ENCODE results near the gene OR5B12. TPM values are rescaled to one million over a fixed set of nuclear protein-coding genes. Genes with fewer than 3 reads are reported as not detected.
"Not testable (repeated sequence)": the region's sequence is repeated elsewhere in the genome, so short reads cannot be mapped to it uniquely, and the experiment has no call there.

OR5B12 gene
- total RNA-seq, 1 donor from 2014 or later, result not detected

- Mint-ChIP-seq H3K27ac (no peak within 1 kb of the TSS), H3K9me3 (no peaks in the 10 kb centered on the region), H3K27me3 (ENCODE audit: insufficient read depth) (no peaks in the 10 kb centered on the region), H3K4me3 (no peak within 1 kb of the TSS), H3K36me3 (ENCODE audit: low read depth) (no peaks in the 10 kb centered on the region), H3K4me1 (ENCODE audit: low read depth) (no peaks in the 10 kb centered on the region)
- intact Hi-C loops (cut with micrococcal nuclease), result no loop called here
- no peak for DNase-seq (ENCODE audit: low spot score)
Measured at GRCh38 chr11:58428021-58428420, 14.0 kb downstream of the OR5B12 start, which contains the start of gene OR5B2. OR5B2 (minus strand) TSS chr11:58428121; CDS start chr11:58423261, 4,860 bp downstream.

GRCh38 chr11:58406774-58407173 is 35.3 kb downstream of the OR5B12 start, which contains the start of gene OR5B3:
OR5B3 (minus strand) TSS chr11:58406874; CDS start chr11:58403409, 3,465 bp downstream.
- H3K27ac Mint-ChIP-seq, result no peak within 1 kb of the TSS
- no peaks in the 10 kb centered on the region for H3K4me1 Mint-ChIP-seq (ENCODE audit: low read depth)
- no peak for DNase-seq (ENCODE audit: low spot score)
- no peaks in the 10 kb centered on the region for H3K27me3 Mint-ChIP-seq (ENCODE audit: insufficient read depth)
- peaks cover 29% of the 10 kb centered on the region for H3K9me3 Mint-ChIP-seq
- intact Hi-C loops (cut with micrococcal nuclease), result no loop called here
- no peaks in the 10 kb centered on the region for H3K36me3 Mint-ChIP-seq (ENCODE audit: low read depth)
- no peak within 1 kb of the TSS for H3K4me3 Mint-ChIP-seq

- H3K4me1 Mint-ChIP-seq (ENCODE audit: low read depth); DNase-seq (ENCODE audit: low spot score); H3K27ac Mint-ChIP-seq; H3K27me3 Mint-ChIP-seq (ENCODE audit: insufficient read depth); intact Hi-C loops (cut with micrococcal nuclease); H3K4me3 Mint-ChIP-seq; H3K9me3 Mint-ChIP-seq; H3K36me3 Mint-ChIP-seq (ENCODE audit: low read depth): not testable (repeated sequence)
Measured at GRCh38 chr11:58399622-58400021, 42.4 kb downstream of the OR5B12 start.

GRCh38 chr11:58395581-58395980 is 46.5 kb downstream of the OR5B12 start:
- no peak overlapping the region for H3K27ac Mint-ChIP-seq
- DNase-seq (ENCODE audit: low spot score), result no peak
- H3K4me3 Mint-ChIP-seq, result no peak overlapping the region
- H3K27me3 Mint-ChIP-seq (ENCODE audit: insufficient read depth), result no peaks in the 10 kb centered on the region
- intact Hi-C loops (cut with micrococcal nuclease), result no loop called here
- no peaks in the 10 kb centered on the region for H3K4me1 Mint-ChIP-seq (ENCODE audit: low read depth)
- no peaks in the 10 kb centered on the region for H3K9me3 Mint-ChIP-seq
- no peaks in the 10 kb centered on the region for H3K36me3 Mint-ChIP-seq (ENCODE audit: low read depth)

- no peaks in the 10 kb centered on the region for H3K27me3 Mint-ChIP-seq (ENCODE audit: insufficient read depth)
- no peak overlapping the region for H3K27ac Mint-ChIP-seq
- H3K36me3 Mint-ChIP-seq (ENCODE audit: low read depth), result no peaks in the 10 kb centered on the region
- no peaks in the 10 kb centered on the region for H3K9me3 Mint-ChIP-seq
- no peak for DNase-seq (ENCODE audit: low spot score)
- H3K4me3 Mint-ChIP-seq, result no peak overlapping the region
- no peaks in the 10 kb centered on the region for H3K4me1 Mint-ChIP-seq (ENCODE audit: low read depth)
- intact Hi-C loops (cut with micrococcal nuclease), result no loop called here
Measured at GRCh38 chr11:58394195-58394594, 47.8 kb downstream of the OR5B12 start.

- no peak overlapping the region for H3K4me3 Mint-ChIP-seq
- H3K9me3 Mint-ChIP-seq, result no peaks in the 10 kb centered on the region
- no peak for DNase-seq (ENCODE audit: low spot score)
- no peaks in the 10 kb centered on the region for H3K27me3 Mint-ChIP-seq (ENCODE audit: insufficient read depth)
- H3K4me1 Mint-ChIP-seq (ENCODE audit: low read depth), result no peaks in the 10 kb centered on the region
- intact Hi-C loops (cut with micrococcal nuclease), result loop anchor here (1.0 kb wide), 1 partner anchor 133 kb away; no protein-coding TSS in a partner anchor
- H3K27ac Mint-ChIP-seq, result no peak overlapping the region
- H3K36me3 Mint-ChIP-seq (ENCODE audit: low read depth), result no peaks in the 10 kb centered on the region
Measured at GRCh38 chr11:58392746-58393145, 49.3 kb downstream of the OR5B12 start.

- H3K4me1 Mint-ChIP-seq (ENCODE audit: low read depth), result no peaks in the 10 kb centered on the region
- no peak for DNase-seq (ENCODE audit: low spot score)
- H3K27ac Mint-ChIP-seq, result peak overlapping the region; percentile 9
- no peaks in the 10 kb centered on the region for H3K9me3 Mint-ChIP-seq
- no peaks in the 10 kb centered on the region for H3K27me3 Mint-ChIP-seq (ENCODE audit: insufficient read depth)
- no peaks in the 10 kb centered on the region for H3K36me3 Mint-ChIP-seq (ENCODE audit: low read depth)
- intact Hi-C loops (cut with micrococcal nuclease), result loop anchor here (1.0 kb wide), 1 partner anchor 133 kb away; no protein-coding TSS in a partner anchor
- no peak overlapping the region for H3K4me3 Mint-ChIP-seq
Measured at GRCh38 chr11:58391879-58392278, 50.2 kb downstream of the OR5B12 start.

GRCh38 chr11:58390551-58391063 is 51.4 kb downstream of the OR5B12 start:
- no peak overlapping the region for H3K27ac Mint-ChIP-seq
- no peaks in the 10 kb centered on the region for H3K4me1 Mint-ChIP-seq (ENCODE audit: low read depth)
- H3K9me3 Mint-ChIP-seq, result no peaks in the 10 kb centered on the region
- H3K36me3 Mint-ChIP-seq (ENCODE audit: low read depth), result no peaks in the 10 kb centered on the region
- no peak overlapping the region for H3K4me3 Mint-ChIP-seq
- intact Hi-C loops (cut with micrococcal nuclease), result no loop called here
- H3K27me3 Mint-ChIP-seq (ENCODE audit: insufficient read depth), result no peaks in the 10 kb centered on the region
- DNase-seq (ENCODE audit: low spot score), result no peak

Other genes starting within 250 kb of the OR5B12 start
- gene OR1S2, start 238.1 kb downstream of the OR5B12 start, total RNA-seq, result not detected in 2 replicates
- not detected in 2 replicates for gene OR1S1, start 229.5 kb downstream of the OR5B12 start, total RNA-seq
- gene OR10Q1, start 213.3 kb downstream of the OR5B12 start, total RNA-seq, result not detected in 2 replicates
- not detected in 2 replicates for gene OR10W1, start 174.0 kb downstream of the OR5B12 start, total RNA-seq
- gene OR5B17, start 83.2 kb downstream of the OR5B12 start, total RNA-seq, result not detected in 2 replicates
- not detected in 2 replicates for gene OR5B3, start 35.4 kb downstream of the OR5B12 start, total RNA-seq
- gene OR5B2, start 14.1 kb downstream of the OR5B12 start, total RNA-seq, result not detected in 2 replicates
- not detected in 2 replicates for gene OR5B21, start 65.9 kb upstream of the OR5B12 start, total RNA-seq
- gene LPXN, start 133.6 kb upstream of the OR5B12 start, total RNA-seq, result 70.4 and 73.6 TPM in 2 replicates
- gene ZFP91, start 136.8 kb upstream of the OR5B12 start, total RNA-seq, result 59.2 and 60.2 TPM in 2 replicates
- gene CNTF, start 180.4 kb upstream of the OR5B12 start, total RNA-seq, result 4.1 and 4.3 TPM in 2 replicates